GM19455 (cell line): Measurements from ENCODE around the gene RAMP3.

Experiments
- ATAC-seq: cut with Tn5 transposase; IDR thresholded peaks from one replicate; pipeline ENCODE4 v1.9.1; 2021; ENCODE audit not compliant: unreplicated experiment

The RAMP3 gene

DNA sequence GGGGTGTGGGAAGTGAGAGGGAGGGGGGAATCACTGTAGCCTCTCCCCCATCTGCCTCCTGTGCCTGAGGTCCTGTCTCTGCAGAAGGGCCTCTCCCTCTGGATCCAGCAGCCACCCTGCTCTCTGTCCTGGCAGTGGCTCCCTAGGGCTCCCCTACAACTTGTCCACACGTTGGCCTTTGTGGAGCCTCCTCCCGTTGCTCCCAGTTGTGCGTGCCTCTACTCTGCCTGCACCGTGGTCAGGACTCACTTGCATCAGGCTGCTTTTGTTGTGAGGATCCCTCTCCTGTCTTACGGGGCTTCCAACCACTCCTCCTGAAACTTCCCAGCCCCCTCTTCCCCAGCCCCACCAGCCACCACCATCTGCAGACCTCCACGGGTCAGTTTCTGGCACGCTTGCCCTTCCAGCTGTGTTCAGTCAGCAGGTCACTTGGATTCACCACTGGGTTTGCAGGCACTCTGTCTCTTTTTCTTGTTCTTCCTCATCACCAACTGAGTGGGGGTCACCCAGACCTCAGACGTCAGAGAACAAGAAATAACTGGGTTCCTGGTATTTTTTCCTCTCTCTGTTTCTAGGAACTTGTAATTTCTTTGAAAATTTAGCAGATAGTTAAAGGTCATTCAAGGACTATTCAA lies 62.3 kb downstream of the RAMP3 start:
- no peak for ATAC-seq

DNA sequence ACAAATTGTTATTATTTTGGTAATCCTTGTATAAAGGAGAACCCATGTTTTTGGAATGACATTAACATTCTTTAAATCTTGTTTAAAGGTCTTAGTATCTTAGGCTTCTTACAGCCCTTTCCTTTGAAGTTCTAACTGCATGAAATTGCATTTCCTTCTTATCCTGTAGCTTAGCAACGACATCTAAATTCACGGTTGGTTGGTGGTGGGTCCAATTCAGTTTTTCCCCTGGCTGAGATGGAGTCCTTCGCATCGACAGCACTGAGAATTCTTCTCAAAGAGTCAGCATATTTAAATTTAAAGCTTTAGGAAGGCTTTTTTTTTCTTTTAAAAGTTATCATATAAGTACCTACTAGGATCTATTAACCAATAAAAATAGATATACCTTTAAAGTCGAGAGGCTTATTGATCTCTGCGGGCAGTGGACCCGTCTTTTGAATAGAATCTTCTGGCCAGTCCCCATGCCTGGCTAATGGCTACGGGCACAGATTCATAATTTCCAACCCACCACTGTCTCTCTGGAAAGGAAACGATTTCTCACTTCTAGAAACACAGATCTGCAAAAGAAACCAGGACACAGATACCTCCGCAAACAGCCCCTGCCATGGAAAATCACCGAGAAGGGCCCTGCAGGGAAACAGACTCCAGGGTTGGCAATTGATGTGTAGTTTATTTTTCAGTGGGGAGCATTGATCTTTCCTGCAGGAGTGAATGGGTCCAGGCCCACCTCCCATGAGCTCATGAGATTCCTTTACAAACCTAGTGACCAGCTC lies 63.4 kb downstream of the RAMP3 start:
- no peak for ATAC-seq

DNA sequence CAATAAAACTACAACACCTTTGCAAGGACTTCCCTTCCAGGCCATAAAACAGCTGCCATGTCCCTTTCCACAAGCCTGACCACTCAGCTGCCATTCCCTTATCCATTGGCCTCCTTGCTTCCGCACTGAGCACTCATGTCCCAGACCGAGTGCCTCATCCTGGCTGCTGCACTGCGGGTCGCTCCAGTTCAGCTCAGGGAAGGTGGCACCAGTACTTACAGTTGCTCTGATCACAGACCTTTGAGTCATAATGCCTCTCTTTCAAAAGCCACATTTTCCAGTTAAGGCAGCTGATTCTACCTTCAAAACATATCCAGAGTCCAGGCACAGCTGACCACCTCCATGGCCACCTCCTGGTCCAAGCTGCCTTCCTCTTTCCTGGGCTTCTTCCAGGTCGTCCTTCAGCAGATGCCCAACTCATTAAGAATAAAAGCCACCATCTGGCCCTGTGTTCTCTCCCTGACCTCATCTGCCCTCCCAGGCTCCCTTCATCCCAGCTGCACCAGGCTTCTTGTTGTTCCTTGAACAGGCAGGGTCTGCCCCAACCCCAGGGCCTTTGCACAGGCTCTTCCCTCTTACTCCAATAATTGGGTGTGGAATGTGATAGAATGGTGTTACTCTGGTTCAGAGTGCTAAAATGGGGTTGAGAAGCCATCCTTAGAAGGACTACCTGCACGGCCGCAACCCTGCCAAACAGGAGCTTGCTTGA lies 64.5 kb downstream of the RAMP3 start:
- ATAC-seq, result no peak

DNA sequence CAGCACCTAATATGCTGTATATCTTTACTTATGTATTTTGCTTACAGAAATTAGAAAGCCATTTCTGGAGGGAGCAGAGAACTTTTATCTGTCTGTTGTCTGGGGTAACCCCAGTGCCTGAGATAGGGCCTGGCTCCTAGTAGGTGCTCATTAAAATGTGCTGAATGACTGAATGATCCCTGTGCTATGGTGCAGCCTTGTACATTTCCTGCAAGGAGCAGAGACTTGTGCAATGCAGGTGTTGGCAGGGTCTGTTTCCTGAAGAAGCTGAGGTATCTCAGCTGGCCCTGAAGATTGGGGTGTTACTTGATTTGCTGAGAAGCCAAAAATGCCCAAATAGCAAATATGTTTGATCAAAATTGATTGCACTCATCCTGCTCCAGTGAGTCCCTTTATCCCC lies 65.5 kb downstream of the RAMP3 start:
- no peak for ATAC-seq

DNA sequence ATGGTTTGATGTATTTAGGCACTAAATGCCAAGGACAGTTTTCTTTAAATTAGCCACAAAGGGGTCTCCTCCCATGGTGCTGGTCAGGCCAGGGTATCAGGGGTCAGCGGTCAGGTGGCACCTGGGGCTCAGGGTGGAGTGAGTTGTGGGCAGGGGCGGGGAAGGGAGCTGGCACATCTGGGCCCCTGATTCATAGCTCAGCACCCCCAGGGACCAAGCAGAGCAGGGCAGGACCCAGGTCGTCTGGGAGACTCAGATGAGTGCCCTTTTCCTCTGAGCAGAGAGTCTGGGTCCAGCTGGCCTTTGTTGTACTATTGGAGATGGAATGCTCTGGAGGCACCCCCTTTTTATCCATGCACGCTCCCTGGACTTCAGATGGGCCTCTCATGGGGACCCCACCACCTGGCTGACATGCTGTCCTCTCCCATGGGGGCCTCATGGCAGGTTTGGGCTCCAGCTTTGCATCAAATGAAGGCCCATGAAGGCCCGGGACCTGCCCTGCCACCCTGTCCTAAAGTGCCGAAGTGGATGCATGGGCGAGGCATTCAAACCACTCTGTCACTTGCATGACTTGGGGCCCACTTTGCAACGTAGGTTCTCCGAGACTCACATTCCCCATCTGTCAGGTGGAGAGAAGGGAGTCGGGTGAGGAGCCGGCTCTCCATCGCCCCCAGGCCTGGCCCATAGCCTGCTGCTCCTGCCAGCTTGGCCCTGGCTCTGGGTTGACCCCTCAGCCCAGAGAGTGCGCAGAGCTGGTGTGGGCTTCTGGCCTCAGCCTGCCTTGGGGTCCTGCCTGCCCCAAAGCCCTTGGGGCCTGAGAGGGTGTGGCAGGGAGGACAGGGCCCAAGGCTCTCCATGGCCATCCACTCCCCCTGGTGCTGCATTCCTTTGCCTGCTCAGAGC lies 66.4 kb downstream of the RAMP3 start:
- ATAC-seq, result no peak

DNA sequence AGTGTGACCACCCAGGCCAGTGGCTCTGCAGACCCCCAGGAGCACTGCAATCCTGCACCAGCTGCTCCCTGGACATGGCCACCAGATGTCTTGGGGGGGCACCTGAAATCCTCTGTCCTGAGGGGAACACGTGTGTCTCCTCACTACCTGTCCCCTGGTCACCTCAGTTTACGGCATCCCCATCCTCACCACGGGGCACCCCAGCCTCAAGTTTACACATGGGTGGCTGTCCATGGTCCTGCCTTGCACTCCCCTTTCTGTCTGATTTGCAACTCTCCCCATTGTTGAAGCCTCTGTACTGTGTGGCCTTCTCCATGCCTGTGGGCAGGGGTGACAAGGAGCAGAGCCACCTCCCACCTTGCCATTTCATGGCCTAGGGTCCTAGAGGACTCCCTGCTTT lies 67.2 kb downstream of the RAMP3 start:
- no peak for ATAC-seq

DNA sequence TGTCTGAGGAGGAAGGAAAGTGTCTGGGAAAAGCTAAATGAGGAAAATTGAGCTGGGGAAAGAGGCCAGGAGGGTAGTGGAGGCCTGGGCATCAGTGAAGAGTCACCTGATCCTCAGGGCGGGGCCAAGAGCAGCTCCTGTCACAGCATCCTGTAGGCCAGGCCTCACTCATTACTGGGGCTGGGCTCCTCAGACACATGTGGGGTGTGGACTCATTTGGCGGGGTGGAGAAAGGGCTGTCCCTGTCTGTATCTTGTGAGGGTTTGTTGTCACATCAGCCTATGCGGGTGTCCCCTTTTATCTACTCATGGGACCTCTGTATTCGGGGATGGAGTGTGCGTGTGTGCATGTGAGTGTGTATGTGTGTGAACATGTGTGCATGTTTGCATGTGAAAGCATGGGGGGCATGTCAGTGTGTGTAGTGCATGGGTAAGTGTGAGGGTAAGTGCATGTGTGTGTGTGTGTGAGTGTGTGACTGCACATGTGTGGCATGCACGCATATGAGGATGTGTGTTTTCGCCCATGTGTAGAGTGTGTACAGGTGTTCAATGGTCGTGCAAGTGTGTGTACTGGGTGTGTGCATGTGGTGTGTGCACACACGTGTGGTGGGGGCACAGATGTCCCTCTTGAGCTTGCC lies 67.8 kb downstream of the RAMP3 start:
- no peak for ATAC-seq

DNA sequence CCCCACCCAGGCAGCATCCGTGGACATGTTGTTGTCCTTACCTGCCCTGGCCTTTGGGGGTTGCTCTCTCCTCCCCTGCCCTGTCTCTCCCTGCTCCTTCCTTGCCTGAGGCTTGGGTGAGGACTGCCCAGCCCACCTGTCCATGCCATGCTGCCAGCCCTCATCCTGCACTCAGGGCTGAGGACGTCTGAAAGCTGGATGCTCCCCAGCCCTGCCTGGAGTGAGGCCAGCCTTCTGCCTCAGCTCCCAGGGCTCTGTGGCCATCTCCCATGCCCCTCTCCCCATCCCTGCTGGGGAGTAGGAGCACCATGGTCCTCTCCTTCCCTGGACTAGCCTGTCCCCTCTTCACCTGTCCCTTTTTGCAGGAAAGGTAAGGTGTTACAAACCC lies 68.4 kb downstream of the RAMP3 start:
- no peak for ATAC-seq

DNA sequence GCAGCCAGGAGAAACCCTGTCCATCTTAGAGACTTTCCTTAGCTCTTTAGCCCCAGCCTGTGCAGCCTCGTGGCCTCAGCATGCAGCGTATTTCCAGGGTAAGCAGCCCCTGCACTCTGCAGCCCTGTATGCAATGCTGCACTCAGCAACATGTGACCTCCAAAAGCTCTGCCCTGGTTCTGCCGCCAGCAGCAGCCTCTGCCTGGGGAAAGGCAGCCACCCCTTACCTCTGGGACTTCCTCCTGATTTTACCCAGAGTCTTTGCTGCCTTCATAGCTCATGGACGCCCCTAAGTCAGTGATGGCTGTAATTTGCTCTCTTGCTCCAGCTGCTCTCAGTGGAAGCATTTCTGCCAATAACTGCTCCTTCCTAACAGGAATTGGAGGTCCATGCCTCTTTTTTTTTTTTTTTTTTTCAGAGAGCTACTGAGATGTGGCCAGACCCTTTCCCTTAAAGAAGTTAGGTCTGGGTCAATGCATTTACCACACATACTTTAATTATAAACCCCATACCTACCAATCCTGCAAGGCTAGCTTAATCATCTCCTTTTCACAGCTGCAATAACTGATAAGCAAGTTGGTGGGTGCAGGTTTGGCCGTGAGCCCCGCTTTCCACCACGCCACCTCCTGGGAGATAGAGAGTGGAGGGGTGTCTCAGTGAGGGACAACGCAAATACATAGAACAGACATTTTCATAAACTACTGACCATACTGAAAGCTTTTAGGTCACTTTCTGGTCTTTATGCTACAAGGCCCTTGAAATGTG lies 71.7 kb downstream of the RAMP3 start:
- no peak for ATAC-seq

DNA sequence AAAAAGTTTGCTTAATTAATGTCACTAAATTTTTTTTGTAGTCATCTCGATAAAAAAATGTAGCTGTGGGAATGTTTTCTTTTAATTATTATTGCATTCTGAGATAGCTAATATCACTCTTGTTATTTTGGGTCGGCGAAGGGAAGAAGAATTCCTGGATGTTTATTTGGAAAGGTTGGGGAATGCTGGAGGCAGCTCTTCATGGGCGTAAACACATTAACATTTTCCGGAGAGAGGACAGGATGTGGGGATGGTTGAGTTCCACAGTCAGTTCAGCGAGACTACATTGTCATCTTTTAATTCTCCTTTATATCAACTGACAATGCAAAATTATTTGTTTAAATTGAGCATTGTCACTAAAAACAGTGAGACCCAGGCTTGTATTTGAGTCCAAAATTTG lies 72.5 kb downstream of the RAMP3 start:
- ATAC-seq, result no peak

DNA sequence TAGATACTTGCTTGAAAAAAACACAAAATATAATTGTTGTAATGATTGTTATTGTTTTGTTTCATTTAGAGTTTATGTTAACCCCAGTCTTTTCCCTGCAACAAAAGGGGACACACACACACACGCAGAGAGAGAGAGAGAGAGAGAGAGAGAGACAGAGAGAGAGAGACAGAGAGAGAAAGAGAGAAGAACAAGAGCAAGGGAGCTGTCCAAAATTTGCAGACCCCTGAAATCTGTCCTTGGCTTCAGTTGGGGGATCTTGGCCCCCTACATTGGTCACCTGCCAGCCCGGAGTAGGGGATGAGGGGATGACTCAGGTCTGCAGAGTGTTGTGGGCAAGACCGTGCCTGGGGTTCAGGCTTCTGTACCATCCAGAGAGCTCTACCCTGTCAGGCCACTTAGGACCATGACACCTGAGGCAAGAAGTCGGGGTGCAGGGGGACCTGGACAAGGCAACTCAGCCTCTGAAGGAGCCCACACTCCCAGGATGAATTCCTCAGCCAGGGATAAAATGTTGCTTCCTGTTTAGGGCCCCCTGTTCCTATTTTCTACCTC lies 73.1 kb downstream of the RAMP3 start:
- no peak for ATAC-seq

DNA sequence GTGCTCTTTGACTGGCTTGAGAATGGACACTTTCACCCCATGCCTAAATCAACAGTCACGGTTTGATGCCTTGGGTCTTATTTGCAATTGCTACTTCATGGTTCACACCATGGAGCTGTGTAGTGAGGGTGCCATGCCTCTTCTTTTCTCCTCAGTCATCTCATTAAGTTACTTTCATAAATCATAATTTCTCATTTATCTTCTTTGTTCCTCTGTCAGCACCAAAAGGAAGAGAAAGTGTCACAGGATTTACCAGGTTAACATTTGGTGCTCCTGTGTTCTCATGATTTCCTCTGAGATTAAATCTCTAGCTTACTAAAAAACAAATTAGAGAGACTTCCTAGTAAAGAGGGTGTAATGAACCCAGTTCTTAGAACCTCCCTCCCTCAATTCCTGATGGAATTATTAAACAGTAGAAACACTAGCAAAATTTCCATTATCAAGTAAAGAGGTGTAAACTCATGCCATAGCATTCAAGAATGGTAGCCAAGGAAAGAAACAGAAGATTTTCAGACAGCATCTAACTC lies 75.7 kb downstream of the RAMP3 start:
- ATAC-seq, result no peak
